ENCODE data around the gene E2F3. TPM values are rescaled to one million over a fixed set of nuclear protein-coding genes. Genes with fewer than 3 reads are reported as not detected.
"Not testable (repeated sequence)": the region's sequence is repeated elsewhere in the genome, so short reads cannot be mapped to it uniquely, and the experiment has no call there.

E2F3 gene
- total RNA-seq, 2 donors from 2014 or later, result 38.2 TPM

GRCh38 chr6:20464847-20465246, 63.2 kb downstream of the E2F3 start:
- H3K27me3 Mint-ChIP-seq (ENCODE audit: insufficient read depth), result no peaks in the 10 kb centered on the region
- WGBS, 2 experiments (ENCODE audit: insufficient coverage in 1 of 2, insufficient read length in 1 of 2), result 90 to 97% methylated on average over 4 of the region's 4 CpGs
- peaks cover 16% of the 10 kb centered on the region for H3K9me3 ChIP-seq (ENCODE audit: control insufficient read depth, low read length)
- H3K9ac ChIP-seq (ENCODE audit: extremely low read depth, low read length, poor library complexity, severe bottlenecking), result no peak overlapping the region
- H3K36me3 ChIP-seq (ENCODE audit: control insufficient read depth, insufficient read depth, low read length), result peaks cover 81% of the 10 kb centered on the region
- H3K4me1 Mint-ChIP-seq, result peaks cover 25% of the 10 kb centered on the region
- no peaks in the 10 kb centered on the region for H3K4me1 ChIP-seq (ENCODE audit: control insufficient read depth, insufficient read depth, low read length)
- H3K27me3 ChIP-seq (ENCODE audit: control insufficient read depth, insufficient read depth, low read length, poor library complexity, severe bottlenecking), result no peaks in the 10 kb centered on the region
- peaks cover 65% of the 10 kb centered on the region for H3K36me3 Mint-ChIP-seq (ENCODE audit: low read depth)
- H3K9me3 Mint-ChIP-seq, result peaks cover 1% of the 10 kb centered on the region
- no peak for TF ChIP-seq CTCF (conservative IDR thresholded peaks at IDR 0.05)
- no peak overlapping the region for H3K4me3 ChIP-seq (ENCODE audit: low read length)
- no peak for DNase-seq
- no peak overlapping the region for H3K27ac ChIP-seq (ENCODE audit: low read depth, low read length)
- no peak overlapping the region for H3K27ac Mint-ChIP-seq
- H3K4me3 Mint-ChIP-seq, result no peak overlapping the region

- not testable (repeated sequence) for H3K4me3 ChIP-seq (ENCODE audit: low read length); H3K27me3 Mint-ChIP-seq (ENCODE audit: insufficient read depth); DNase-seq; H3K27me3 ChIP-seq (ENCODE audit: control insufficient read depth, insufficient read depth, low read length, poor library complexity, severe bottlenecking); H3K9me3 Mint-ChIP-seq; H3K27ac Mint-ChIP-seq; H3K9me3 ChIP-seq (ENCODE audit: control insufficient read depth, low read length); H3K4me3 Mint-ChIP-seq; H3K9ac ChIP-seq (ENCODE audit: extremely low read depth, low read length, poor library complexity, severe bottlenecking); H3K27ac ChIP-seq (ENCODE audit: low read depth, low read length); H3K4me1 ChIP-seq (ENCODE audit: control insufficient read depth, insufficient read depth, low read length)
- H3K36me3 Mint-ChIP-seq (ENCODE audit: low read depth), result peaks cover 58% of the 10 kb centered on the region
- peaks cover 27% of the 10 kb centered on the region for H3K4me1 Mint-ChIP-seq
- WGBS, 2 experiments (ENCODE audit: insufficient coverage in 1 of 2, insufficient read length in 1 of 2), result 90 to 96% methylated on average over 4 of the region's 4 CpGs
- peaks cover 79% of the 10 kb centered on the region for H3K36me3 ChIP-seq (ENCODE audit: control insufficient read depth, insufficient read depth, low read length)
Observed at GRCh38 chr6:20465616-20466015, 63.9 kb downstream of the E2F3 start.

- peaks cover 71% of the 10 kb centered on the region for H3K36me3 ChIP-seq (ENCODE audit: control insufficient read depth, insufficient read depth, low read length)
- H3K4me3 ChIP-seq (ENCODE audit: low read length), result no peak overlapping the region
- H3K27ac ChIP-seq (ENCODE audit: low read depth, low read length), result no peak overlapping the region
- peaks cover 42% of the 10 kb centered on the region for H3K36me3 Mint-ChIP-seq (ENCODE audit: low read depth)
- no peak for TF ChIP-seq CTCF (conservative IDR thresholded peaks at IDR 0.05)
- H3K4me1 Mint-ChIP-seq, result peaks cover 22% of the 10 kb centered on the region
- H3K27ac Mint-ChIP-seq, result peak overlapping the region; percentile 59
- 90 to 93% methylated on average over 4 of the region's 4 CpGs for WGBS, 2 experiments (ENCODE audit: insufficient coverage in 1 of 2, insufficient read length in 1 of 2)
- no peaks in the 10 kb centered on the region for H3K4me1 ChIP-seq (ENCODE audit: control insufficient read depth, insufficient read depth, low read length)
- H3K4me3 Mint-ChIP-seq, result no peak overlapping the region
- no peaks in the 10 kb centered on the region for H3K27me3 Mint-ChIP-seq (ENCODE audit: insufficient read depth)
- no peak overlapping the region for H3K9ac ChIP-seq (ENCODE audit: extremely low read depth, low read length, poor library complexity, severe bottlenecking)
- H3K27me3 ChIP-seq (ENCODE audit: control insufficient read depth, insufficient read depth, low read length, poor library complexity, severe bottlenecking), result no peaks in the 10 kb centered on the region
- H3K9me3 Mint-ChIP-seq, result peaks cover 1% of the 10 kb centered on the region
- DNase-seq, result no peak
- peaks cover 9% of the 10 kb centered on the region for H3K9me3 ChIP-seq (ENCODE audit: control insufficient read depth, low read length)
Observed at GRCh38 chr6:20467437-20467836, 65.8 kb downstream of the E2F3 start.

- Mint-ChIP-seq H3K27ac (no peak overlapping the region), H3K9me3 (peaks cover 1% of the 10 kb centered on the region), H3K4me1 (peaks cover 22% of the 10 kb centered on the region), H3K27me3 (ENCODE audit: insufficient read depth) (no peaks in the 10 kb centered on the region), H3K36me3 (ENCODE audit: low read depth) (peaks cover 35% of the 10 kb centered on the region), H3K4me3 (no peak overlapping the region)
- 94 to 97% methylated on average over 6 to 7 of the region's 7 CpGs for WGBS, 2 experiments (ENCODE audit: insufficient coverage in 1 of 2, insufficient read length in 1 of 2)
- no peaks in the 10 kb centered on the region for H3K27me3 ChIP-seq (ENCODE audit: control insufficient read depth, insufficient read depth, low read length, poor library complexity, severe bottlenecking)
- no peak overlapping the region for H3K4me3 ChIP-seq (ENCODE audit: low read length)
- no peak overlapping the region for H3K9ac ChIP-seq (ENCODE audit: extremely low read depth, low read length, poor library complexity, severe bottlenecking)
- H3K9me3 ChIP-seq (ENCODE audit: control insufficient read depth, low read length), result peaks cover 9% of the 10 kb centered on the region
- no peaks in the 10 kb centered on the region for H3K4me1 ChIP-seq (ENCODE audit: control insufficient read depth, insufficient read depth, low read length)
- peaks cover 65% of the 10 kb centered on the region for H3K36me3 ChIP-seq (ENCODE audit: control insufficient read depth, insufficient read depth, low read length)
- TF ChIP-seq CTCF (conservative IDR thresholded peaks at IDR 0.05), result no peak
- H3K27ac ChIP-seq (ENCODE audit: low read depth, low read length), result no peak overlapping the region
- no peak for DNase-seq
Observed at GRCh38 chr6:20468209-20468608, 66.5 kb downstream of the E2F3 start.
